PC-9 (cell line): ENCODE measurements around the gene EIF3I.

ENCODE experiments used
- CTCF ChIP-seq: fragments of 200-600 bp; sonication (generic); conservative IDR thresholded peaks from 2 replicates; pipeline ENCODE4 v1.6.1; 2017; ENCODE audit warnings: mixed run types, antibody characterized with exemption, mild to moderate bottlenecking, moderate library complexity
- EZH2 ChIP-seq: fragments of 200-600 bp; sonication (generic); IDR thresholded peaks from 2 replicates; pipeline ENCODE4 v1.8.0; 2017; ENCODE audit warnings: antibody characterized with exemption, low read depth

GRCh38 chr1:32182060-32182459, 40.1 kb upstream of the EIF3I start:
- TF ChIP-seq CTCF (no peak), EZH2 (no peak)
